ENCODE measurements around the gene TRIM65. TPM values are rescaled to one million over a fixed set of nuclear protein-coding genes. Genes with fewer than 3 reads are reported as not detected.
A peak's percentile ranks its signal among the peaks of the same experiment; 100 is the strongest.
"Not testable (repeated sequence)": the region's sequence is repeated elsewhere in the genome, so short reads cannot be mapped to it uniquely, and the experiment has no call there.

TRIM65 gene
- total RNA-seq, 2 experiments from 2014 or later: 27.5 to 28.2 TPM

- no peak overlapping the region for H3K4me3 Mint-ChIP-seq
- POLR2A ChIA-PET: interaction anchor here (1.1 kb wide), 2 partner anchors 15 to 57 kb away, joined by 3 to 4 read pairs; partner anchors contain the start of gene TRIM47
- no peak for DNase-seq
- H3K27me3 Mint-ChIP-seq: no peaks in the 10 kb centered on the region
- intact Hi-C loops (cut with micrococcal nuclease): loop anchor here (2.0 kb wide), 1 partner anchor 29 kb away; no protein-coding TSS in a partner anchor
- no peaks in the 10 kb centered on the region for H3K9me3 Mint-ChIP-seq
- H3K4me1 Mint-ChIP-seq (ENCODE audit: low read depth): peaks cover 24% of the 10 kb centered on the region
- no peaks in the 10 kb centered on the region for H3K36me3 Mint-ChIP-seq
- CTCF ChIA-PET: interaction anchor here (0.5 to 3.3 kb wide), 4 partner anchors 12 to 28 kb away, joined by 3 to 16 read pairs (median 4); partner anchors contain the start of genes MRPL38 and TRIM47
- H3K27ac Mint-ChIP-seq: peak overlapping the region; percentile 18
Measured at GRCh38 chr17:75893305-75894048, 3.3 kb downstream of the TRIM65 start.

GRCh38 chr17:75892556-75893224, 4.1 kb downstream of the TRIM65 start:
- H3K9me3 Mint-ChIP-seq: no peaks in the 10 kb centered on the region
- POLR2A ChIA-PET: interaction anchor here (1.1 kb wide), 2 partner anchors 14 to 56 kb away, joined by 3 to 4 read pairs; partner anchors contain the start of gene TRIM47
- CTCF ChIA-PET: interaction anchor here (0.5 to 1.1 kb wide), 4 partner anchors 13 to 28 kb away, joined by 3 to 5 read pairs (median 3); partner anchors contain the start of gene TRIM47
- H3K27me3 Mint-ChIP-seq: no peaks in the 10 kb centered on the region
- H3K27ac Mint-ChIP-seq: no peak overlapping the region
- peaks cover 24% of the 10 kb centered on the region for H3K4me1 Mint-ChIP-seq (ENCODE audit: low read depth)
- H3K36me3 Mint-ChIP-seq: no peaks in the 10 kb centered on the region
- no peak overlapping the region for H3K4me3 Mint-ChIP-seq
- no peak for DNase-seq
- intact Hi-C loops (cut with micrococcal nuclease): no loop called here

GRCh38 chr17:75891605-75892555, 4.9 kb downstream of the TRIM65 start:
- ChIA-PET CTCF (interaction anchor here (1.0 to 1.1 kb wide), 2 partner anchors 14 to 16 kb away, joined by 3 read pairs; no protein-coding TSS in a partner anchor), POLR2A (interaction anchor here (1.1 kb wide), 2 partner anchors 13 to 56 kb away, joined by 3 to 4 read pairs; partner anchors contain the start of gene TRIM47)
- Mint-ChIP-seq H3K9me3 (no peaks in the 10 kb centered on the region), H3K4me1 (ENCODE audit: low read depth) (peaks cover 20% of the 10 kb centered on the region), H3K4me3 (no peak overlapping the region), H3K36me3 (no peaks in the 10 kb centered on the region), H3K27ac (no peak overlapping the region), H3K27me3 (no peaks in the 10 kb centered on the region)
- no peak for DNase-seq
- intact Hi-C loops (cut with micrococcal nuclease): no loop called here

GRCh38 chr17:75891022-75891604, 5.6 kb downstream of the TRIM65 start:
- Mint-ChIP-seq H3K4me1 (ENCODE audit: low read depth) (peaks cover 20% of the 10 kb centered on the region), H3K4me3 (no peak overlapping the region), H3K27me3 (no peaks in the 10 kb centered on the region), H3K27ac (no peak overlapping the region), H3K36me3 (no peaks in the 10 kb centered on the region), H3K9me3 (no peaks in the 10 kb centered on the region)
- DNase-seq: no peak
- intact Hi-C loops (cut with micrococcal nuclease): no loop called here
- POLR2A ChIA-PET: no interaction called here
- CTCF ChIA-PET: interaction anchor here (1.0 kb wide), 1 partner anchor 12 kb away, joined by 3 read pairs; no protein-coding TSS in a partner anchor

- Mint-ChIP-seq H3K27ac (no peak overlapping the region), H3K4me1 (ENCODE audit: low read depth) (peaks cover 9% of the 10 kb centered on the region), H3K4me3 (no peak overlapping the region), H3K27me3 (no peaks in the 10 kb centered on the region), H3K36me3 (no peaks in the 10 kb centered on the region), H3K9me3 (no peaks in the 10 kb centered on the region)
- intact Hi-C loops (cut with micrococcal nuclease): no loop called here
- DNase-seq: no peak
- CTCF ChIA-PET: interaction anchor here (1.0 to 1.4 kb wide), 4 partner anchors 10 to 29 kb away, joined by 3 to 5 read pairs (median 3); partner anchors contain the start of gene MRPL38
- POLR2A ChIA-PET: interaction anchor here (0.9 to 1.4 kb wide), 2 partner anchors 14 to 30 kb away, joined by 4 read pairs; no protein-coding TSS in a partner anchor
Measured at GRCh38 chr17:75889454-75889853, 7.3 kb downstream of the TRIM65 start.

GRCh38 chr17:75888484-75888883, 8.3 kb downstream of the TRIM65 start:
- H3K27me3 Mint-ChIP-seq: no peaks in the 10 kb centered on the region
- ChIA-PET POLR2A (no interaction called here), CTCF (interaction anchor here (0.8 to 1.4 kb wide), 3 partner anchors 8 to 12 kb away, joined by 3 read pairs; partner anchors contain the start of gene TRIM65)

GRCh38 chr17:75885860-75886259, 10.9 kb downstream of the TRIM65 start:
- CTCF ChIA-PET: interaction anchor here (1.6 kb wide), 1 partner anchor 25 kb away, joined by 6 read pairs; no protein-coding TSS in a partner anchor
- H3K4me1 Mint-ChIP-seq (ENCODE audit: low read depth); DNase-seq; H3K36me3 Mint-ChIP-seq; H3K27me3 Mint-ChIP-seq; H3K9me3 Mint-ChIP-seq; H3K4me3 Mint-ChIP-seq; intact Hi-C loops (cut with micrococcal nuclease); POLR2A ChIA-PET; H3K27ac Mint-ChIP-seq: not testable (repeated sequence)

More at GRCh38 chr17:75888484-75888883, 8.3 kb downstream of the TRIM65 start:
- H3K4me3 Mint-ChIP-seq: no peak overlapping the region
- no peak for DNase-seq
- intact Hi-C loops (cut with micrococcal nuclease): no loop called here
- no peaks in the 10 kb centered on the region for H3K4me1 Mint-ChIP-seq (ENCODE audit: low read depth)
- no peaks in the 10 kb centered on the region for H3K9me3 Mint-ChIP-seq
- no peak overlapping the region for H3K27ac Mint-ChIP-seq
- H3K36me3 Mint-ChIP-seq: no peaks in the 10 kb centered on the region

GRCh38 chr17:75885431-75885830, 11.3 kb downstream of the TRIM65 start:
- ChIA-PET CTCF (no interaction called here), POLR2A (no interaction called here)
- Mint-ChIP-seq H3K9me3 (no peaks in the 10 kb centered on the region), H3K4me1 (ENCODE audit: low read depth) (peaks cover 3% of the 10 kb centered on the region), H3K4me3 (no peak overlapping the region), H3K27me3 (no peaks in the 10 kb centered on the region), H3K27ac (no peak overlapping the region), H3K36me3 (no peaks in the 10 kb centered on the region)
- intact Hi-C loops (cut with micrococcal nuclease): no loop called here
- no peak for DNase-seq

- H3K27me3 Mint-ChIP-seq: no peaks in the 10 kb centered on the region
- CTCF ChIA-PET: interaction anchor here (0.6 to 1.7 kb wide), 3 partner anchors 21 to 33 kb away, joined by 3 to 6 read pairs (median 4); no protein-coding TSS in a partner anchor
- no peak for DNase-seq
- no peak overlapping the region for H3K27ac Mint-ChIP-seq
- H3K9me3 Mint-ChIP-seq: no peaks in the 10 kb centered on the region
- no peak overlapping the region for H3K4me3 Mint-ChIP-seq
- H3K36me3 Mint-ChIP-seq: peaks cover 3% of the 10 kb centered on the region
- intact Hi-C loops (cut with micrococcal nuclease): no loop called here
- H3K4me1 Mint-ChIP-seq (ENCODE audit: low read depth): peaks cover 14% of the 10 kb centered on the region
- POLR2A ChIA-PET: no interaction called here
Measured at GRCh38 chr17:75881678-75882454, 14.9 kb downstream of the TRIM65 start.

- H3K27me3 Mint-ChIP-seq: no peaks in the 10 kb centered on the region
- ChIA-PET CTCF (interaction anchor here (11.0 kb wide), 1 partner anchor 20 kb away, joined by 111 read pairs; no protein-coding TSS in a partner anchor), POLR2A (no interaction called here)
- H3K36me3 Mint-ChIP-seq: peaks cover 3% of the 10 kb centered on the region
- H3K9me3 Mint-ChIP-seq: no peaks in the 10 kb centered on the region
- no peak overlapping the region for H3K4me3 Mint-ChIP-seq
- intact Hi-C loops (cut with micrococcal nuclease): no loop called here
- no peak overlapping the region for H3K27ac Mint-ChIP-seq
- peaks cover 27% of the 10 kb centered on the region for H3K4me1 Mint-ChIP-seq (ENCODE audit: low read depth)
- no peak for DNase-seq
Measured at GRCh38 chr17:75880266-75880665, 16.5 kb downstream of the TRIM65 start.

Data from activated CD4-positive, alpha-beta memory T cell treated with anti-CD3 and anti-CD28 coated beads for 36 hours (primary cell).